PC-3 (cell line): ENCODE results near the gene DPF3. TPM values are rescaled to one million over a fixed set of nuclear protein-coding genes. Genes with fewer than 3 reads are reported as not detected.

Source experiments
- ATAC-seq: fragments of 200-7000 bp; cut with Tn5 transposase; 2 replicates; pipeline ENCODE4 v1.9.1; 2020; ENCODE audit warnings: mild to moderate bottlenecking, moderate library complexity
- BruUV-seq: library from RNA; stranded (reverse); fragments of 400-500 nt; replicated peaks from 2 replicates; lab custom pipeline; 2021; lab: Mats Ljungman, UMichigan
- CTCF ChIA-PET: fragments of 300-600 bp; sonication (Branson Sonifier 250); formaldehyde crosslinking; loops from one replicate; lab custom pipeline; 2022; ENCODE audit warnings: antibody characterized with exemption; lab: Charles Lee
- POLR2A ChIA-PET: fragments of 300-600 bp; sonication (Branson Sonifier 250); formaldehyde crosslinking; loops from one replicate; lab custom pipeline; 2022; ENCODE audit warnings: antibody characterized with exemption; ENCODE audit not compliant: unreplicated experiment; lab: Charles Lee
- DNase-seq: peaks from one replicate; pipeline ENCODE4 v3.0.0-alpha.2; 2015
- H2AFZ ChIP-seq: fragments of 300-600 bp; sonication (generic); 2 replicates; pipeline ENCODE4 v1.6.0; 2016; ENCODE audit warnings: antibody characterized with exemption, low read length
- H3F3A ChIP-seq: fragments of 300-600 bp; sonication (generic); one replicate; pipeline ENCODE4 v1.6.0; 2017; ENCODE audit warnings: antibody characterized with exemption, low read length, control low read depth, mild to moderate bottlenecking; ENCODE audit not compliant: unreplicated experiment
- H3K27ac ChIP-seq: fragments of 300-600 bp; sonication (generic); 2 replicates; pipeline ENCODE4 v1.5.1; 2016; ENCODE audit warnings: mild to moderate bottlenecking, low read length
- H3K27me3 ChIP-seq: fragments of 300-600 bp; sonication (generic); 2 replicates; pipeline ENCODE4 v1.6.1; 2016; ENCODE audit warnings: low read length, mixed read lengths
- H3K36me3 ChIP-seq: fragments of 300-600 bp; sonication (generic); 2 replicates; pipeline ENCODE4 v1.6.1; 2016; ENCODE audit warnings: low read depth, mixed run types, low read length, mixed read lengths
- H3K4me1 ChIP-seq: fragments of 300-600 bp; sonication (generic); 2 replicates; pipeline ENCODE4 v1.5.1; 2016; ENCODE audit warnings: low read length; ENCODE audit not compliant: insufficient read depth
- H3K4me2 ChIP-seq: fragments of 300-600 bp; sonication (generic); 2 replicates; pipeline ENCODE4 v1.6.0; 2016; ENCODE audit warnings: low read length
- H3K4me3 ChIP-seq: fragments of 300-600 bp; sonication (generic); 2 replicates; pipeline ENCODE4 v1.5.1; 2016; ENCODE audit warnings: mild to moderate bottlenecking, low read length, mixed read lengths
- H3K79me2 ChIP-seq: fragments of 300-600 bp; sonication (generic); 2 replicates; pipeline ENCODE4 v1.6.1; 2017; ENCODE audit warnings: low read length, mixed read lengths
- H3K9ac ChIP-seq: fragments of 300-600 bp; sonication (generic); 2 replicates; pipeline ENCODE4 v1.6.0; 2016; ENCODE audit warnings: mild to moderate bottlenecking, low read length
- H3K9me2 ChIP-seq: fragments of 300-600 bp; sonication (generic); replicated peaks from 2 replicates; pipeline ENCODE4 v1.6.1; 2016; ENCODE audit warnings: mixed run types, low read length, mixed read lengths
- H3K9me3 ChIP-seq: fragments of 300-600 bp; sonication (generic); 2 replicates; pipeline ENCODE4 v1.6.1; 2016; ENCODE audit warnings: low read length, mixed read lengths
- H4K20me1 ChIP-seq: fragments of 300-600 bp; sonication (generic); 2 replicates; pipeline ENCODE4 v1.6.1; 2016; ENCODE audit warnings: low read length, mixed read lengths
- CTCF ChIP-seq: fragments of 300-600 bp; sonication (generic); conservative IDR thresholded peaks from 2 replicates; pipeline ENCODE4 v1.5.1; 2017; ENCODE audit warnings: antibody characterized with exemption, low read depth, mild to moderate bottlenecking, low read length
- EZH2 ChIP-seq: fragments of 300-600 bp; sonication (generic); IDR thresholded peaks from one replicate; pipeline ENCODE4 v1.6.1; 2017; ENCODE audit warnings: antibody characterized with exemption, mild to moderate bottlenecking, low read length; ENCODE audit not compliant: unreplicated experiment
- EZH2phosphoT487 ChIP-seq: fragments of 300-600 bp; sonication (generic); IDR thresholded peaks from 2 replicates; pipeline ENCODE4 v1.6.1; 2018; ENCODE audit warnings: mild to moderate bottlenecking, antibody characterized with exemption, low read length, borderline replicate concordance
- intact Hi-C: fragments of 100-400 bp; cut with micrococcal nuclease; formaldehyde crosslinking; loops from 2 replicates; pipeline ENCODE4 v1.9.0; 2023
- total RNA-seq: library from RNA; depleted of rRNA; stranded (reverse); fragments of >200 nt; gene quantifications from 2 replicates; pipeline ENCODE4 v1.2.3, GENCODE V29; 2014

Gene DPF3
- total RNA-seq, 1 experiment from 2014 or later, result 16.6 TPM

GRCh38 chr14:72925171-72925759 lies 31.4 kb upstream of the DPF3 start:
- no peaks in the 10 kb centered on the region for H3K9me2 ChIP-seq
- intact Hi-C loops, result loop anchor here (5.0 kb wide), 1 partner anchor 642 kb away; the partner anchor contains the start of gene ACOT2
- H2AFZ ChIP-seq, result peak overlapping the region; percentile 94
- ChIA-PET CTCF (interaction anchor here (0.7 kb wide), 1 partner anchor 164 kb away, joined by 3 read pairs; no protein-coding TSS in a partner anchor), POLR2A (no interaction called here)
- DNase-seq (no peak), ATAC-seq (no peak)
- H3K9me3 ChIP-seq, result no peaks in the 10 kb centered on the region
- BruUV-seq, result no TSS peak
- peaks cover 30% of the 10 kb centered on the region for H3K79me2 ChIP-seq
- no peaks in the 10 kb centered on the region for H3F3A ChIP-seq
- no peaks in the 10 kb centered on the region for H4K20me1 ChIP-seq
- H3K27me3 ChIP-seq, result no peaks in the 10 kb centered on the region
- peak overlapping the region; percentile 77; the same call in 1 of the 2 replicates for H3K4me3 ChIP-seq
- no peak overlapping the region for H3K27ac ChIP-seq
- H3K36me3 ChIP-seq, result no peaks in the 10 kb centered on the region
- TF ChIP-seq CTCF (no peak), EZH2 (no peak), EZH2phosphoT487 (no peak)
- H3K9ac ChIP-seq, result peak overlapping the region; percentile 30; the same call in 1 of the 2 replicates
- H3K4me1 ChIP-seq, result peaks cover 12% of the 10 kb centered on the region
- peak overlapping the region; percentile 95 for H3K4me2 ChIP-seq

GRCh38 chr14:72924337-72924736 lies 30.4 kb upstream of the DPF3 start:
- intact Hi-C loops, result no loop called here
- DNase-seq (peak; percentile 55), ATAC-seq (no peak)
- Histone ChIP-seq H3K27ac (no peak overlapping the region), H3K79me2 (peaks cover 21% of the 10 kb centered on the region), H4K20me1 (no peaks in the 10 kb centered on the region), H2AFZ (no peak overlapping the region), H3K4me2 (no peak overlapping the region), H3K4me3 (no peak overlapping the region), H3K9me2 (no peaks in the 10 kb centered on the region), H3K9ac (no peak overlapping the region), H3K9me3 (no peaks in the 10 kb centered on the region), H3F3A (no peaks in the 10 kb centered on the region), H3K36me3 (no peaks in the 10 kb centered on the region), H3K27me3 (no peaks in the 10 kb centered on the region), H3K4me1 (peaks cover 12% of the 10 kb centered on the region)
- ChIA-PET POLR2A (no interaction called here), CTCF (no interaction called here)
- BruUV-seq, result no TSS peak
- no peak for TF ChIP-seq EZH2
- no peak for TF ChIP-seq EZH2phosphoT487
- no peak for TF ChIP-seq CTCF

DNA sequence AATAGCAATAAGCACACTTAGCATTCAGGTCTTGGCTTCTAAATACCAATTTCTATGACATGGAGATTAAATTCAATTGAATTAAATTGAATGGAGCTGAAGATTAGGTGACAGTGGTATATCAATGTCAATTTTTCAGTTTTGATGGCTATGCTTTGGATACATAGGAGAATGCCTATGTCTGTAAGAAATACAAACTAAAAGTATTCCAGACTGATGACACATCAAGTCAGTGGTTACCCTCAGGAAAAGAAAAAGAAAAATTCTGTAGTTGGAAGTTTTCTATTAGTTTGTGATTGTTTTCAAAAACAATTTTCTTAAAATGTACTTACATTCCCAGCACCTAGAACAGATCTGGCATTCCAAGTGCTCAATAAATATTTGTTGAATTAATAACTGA lies 27.5 kb upstream of the DPF3 start:
- intact Hi-C loops, result no loop called here
- DNase-seq, result peak; percentile 15
- Histone ChIP-seq H3K4me3 (no peak overlapping the region), H3K27ac (no peak overlapping the region), H3K9me3 (no peaks in the 10 kb centered on the region), H3K36me3 (no peaks in the 10 kb centered on the region), H3K9ac (no peak overlapping the region), H2AFZ (no peak overlapping the region), H3K79me2 (no peaks in the 10 kb centered on the region), H3K27me3 (no peaks in the 10 kb centered on the region), H3K9me2 (no peaks in the 10 kb centered on the region), H3F3A (no peaks in the 10 kb centered on the region), H3K4me1 (peaks cover 8% of the 10 kb centered on the region), H3K4me2 (no peak overlapping the region), H4K20me1 (no peaks in the 10 kb centered on the region)
- ATAC-seq, result no peak
- ChIA-PET POLR2A (interaction anchor here (0.6 kb wide), 1 partner anchor 25 kb away, joined by 3 read pairs; no protein-coding TSS in a partner anchor), CTCF (interaction anchor here (0.7 kb wide), 1 partner anchor 25 kb away, joined by 3 read pairs; no protein-coding TSS in a partner anchor)
- BruUV-seq, result no TSS peak
- TF ChIP-seq EZH2 (no peak), CTCF (no peak), EZH2phosphoT487 (no peak)
